C4-2B (cell line): ENCODE data around the gene RBM20.

Source experiments
- ZFX ChIP-seq: fragments of 450-650 bp; IDR thresholded peaks from 2 replicates; pipeline ENCODE4 v1.6.1; 2017
- TF ChIP-seq, protein P1 (sequence below): fragments of 450-650 bp; conservative IDR thresholded peaks from 2 replicates; pipeline ENCODE4 v1.5.1; 2017; ENCODE audit warnings: mild to moderate bottlenecking

DNA sequence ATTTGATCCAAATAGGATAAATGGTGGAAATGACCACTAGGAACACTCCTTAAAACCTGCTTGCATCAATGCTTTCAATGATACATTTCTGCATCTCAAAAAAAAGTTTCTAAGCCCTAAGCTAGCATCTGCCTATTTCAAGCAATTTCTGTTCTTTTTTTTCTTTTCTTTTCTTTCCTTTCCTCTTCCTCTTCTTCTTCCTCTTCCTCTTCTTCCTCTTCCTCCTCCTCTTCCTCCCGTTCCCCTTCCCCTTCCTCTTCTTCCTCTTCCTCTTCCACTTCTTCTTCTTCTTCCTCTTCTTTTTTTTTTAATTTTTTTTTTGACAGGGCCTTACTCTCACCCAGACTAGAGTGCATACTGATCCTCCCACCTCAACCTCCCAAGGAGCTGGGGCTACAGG, 15.4 kb downstream of the RBM20 start:
- TF ChIP-seq, protein P1, sequence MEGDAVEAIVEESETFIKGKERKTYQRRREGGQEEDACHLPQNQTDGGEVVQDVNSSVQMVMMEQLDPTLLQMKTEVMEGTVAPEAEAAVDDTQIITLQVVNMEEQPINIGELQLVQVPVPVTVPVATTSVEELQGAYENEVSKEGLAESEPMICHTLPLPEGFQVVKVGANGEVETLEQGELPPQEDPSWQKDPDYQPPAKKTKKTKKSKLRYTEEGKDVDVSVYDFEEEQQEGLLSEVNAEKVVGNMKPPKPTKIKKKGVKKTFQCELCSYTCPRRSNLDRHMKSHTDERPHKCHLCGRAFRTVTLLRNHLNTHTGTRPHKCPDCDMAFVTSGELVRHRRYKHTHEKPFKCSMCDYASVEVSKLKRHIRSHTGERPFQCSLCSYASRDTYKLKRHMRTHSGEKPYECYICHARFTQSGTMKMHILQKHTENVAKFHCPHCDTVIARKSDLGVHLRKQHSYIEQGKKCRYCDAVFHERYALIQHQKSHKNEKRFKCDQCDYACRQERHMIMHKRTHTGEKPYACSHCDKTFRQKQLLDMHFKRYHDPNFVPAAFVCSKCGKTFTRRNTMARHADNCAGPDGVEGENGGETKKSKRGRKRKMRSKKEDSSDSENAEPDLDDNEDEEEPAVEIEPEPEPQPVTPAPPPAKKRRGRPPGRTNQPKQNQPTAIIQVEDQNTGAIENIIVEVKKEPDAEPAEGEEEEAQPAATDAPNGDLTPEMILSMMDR, result no peak
- no peak for TF ChIP-seq ZFX
